Activated naive CD8-positive, alpha-beta T cell treated with anti-CD3 and anti-CD28 coated beads, Interleukin-2, amount 50 U/mL, for 16 hours (primary cell): Measurements from ENCODE around the gene NAT9.

Experiments used
- DNase-seq: peaks from one replicate; pipeline ENCODE4 v3.0.0-alpha.2; 2020; ENCODE audit warnings: low read depth, low spot score

Gene NAT9

GRCh38 chr17:74729368-74729767 lies 46.8 kb downstream of the NAT9 start:
- DNase-seq = no peak

GRCh38 chr17:74728702-74729075 lies 47.5 kb downstream of the NAT9 start:
- DNase-seq = no peak

GRCh38 chr17:74728033-74728701 lies 48.0 kb downstream of the NAT9 start:
- no peak for DNase-seq

GRCh38 chr17:74725111-74725510 lies 51.0 kb downstream of the NAT9 start:
- no peak for DNase-seq

GRCh38 chr17:74723891-74724290 lies 52.3 kb downstream of the NAT9 start:
- DNase-seq = no peak

GRCh38 chr17:74722782-74723181 lies 53.4 kb downstream of the NAT9 start:
- no peak for DNase-seq
